ENCODE measurements around the gene PRRT1B. TPM values are rescaled to one million over a fixed set of nuclear protein-coding genes. Genes with fewer than 3 reads are reported as not detected.

PRRT1B gene
- total RNA-seq, 1 experiment from 2014 or later: 1.2 TPM

GRCh38 chr9:131499254-131499767, 46.0 kb upstream of the PRRT1B start (continued):
- TF ChIP-seq CTCF (IDR thresholded peaks at IDR 0.05) (no peak), SMAD4 (CRISPR knock-in tag; IDR thresholded peaks at IDR 0.05) (no peak), NR3C1 (CRISPR knock-in tag; conservative IDR thresholded peaks at IDR 0.05; ENCODE audit: low read depth) (no peak), CBFB (CRISPR knock-in tag; IDR thresholded peaks at IDR 0.05; ENCODE audit: low read depth) (no peak), ZNF396 (CRISPR knock-in tag; IDR thresholded peaks at IDR 0.05; ENCODE audit: borderline replicate concordance) (no peak), ATF3 (CRISPR knock-in tag; conservative IDR thresholded peaks at IDR 0.05) (no peak), E2F4 (CRISPR knock-in tag; IDR thresholded peaks at IDR 0.05; ENCODE audit: borderline replicate concordance, low read depth) (no peak), JAZF1 (CRISPR knock-in tag; IDR thresholded peaks at IDR 0.05) (no peak)

- TF ChIP-seq ZSCAN18 (CRISPR knock-in tag; IDR thresholded peaks at IDR 0.05): no peak
- no peak for TF ChIP-seq ZNF232 (CRISPR knock-in tag; IDR thresholded peaks at IDR 0.05)
- no peak for TF ChIP-seq IRF1 (CRISPR knock-in tag; IDR thresholded peaks at IDR 0.05)
- TF ChIP-seq ZNF263 (CRISPR knock-in tag; IDR thresholded peaks at IDR 0.05; ENCODE audit: low read depth): no peak
- TF ChIP-seq ZNF425 (CRISPR knock-in tag; conservative IDR thresholded peaks at IDR 0.05): no peak
- H3K4me3 Mint-ChIP-seq: no peak overlapping the region
- H3K9me3 Mint-ChIP-seq: no peaks in the 10 kb centered on the region
- ATAC-seq: no peak
- H3K27me3 Mint-ChIP-seq (ENCODE audit: low read depth): peaks cover 9% of the 10 kb centered on the region
- CTCF ChIA-PET: interaction anchor here (0.6 kb wide), 1 partner anchor 123 kb away, joined by 3 read pairs; no protein-coding TSS in a partner anchor
- peaks cover 40% of the 10 kb centered on the region for H3K36me3 Mint-ChIP-seq
- peaks cover 18% of the 10 kb centered on the region for H3K4me1 Mint-ChIP-seq
- POLR2A ChIA-PET: no interaction called here
- H3K27ac Mint-ChIP-seq: peak overlapping the region; percentile 90
- no peak for DNase-seq (ENCODE audit: low spot score)
Observed at GRCh38 chr9:131500377-131500776, 44.9 kb upstream of the PRRT1B start.

- ChIA-PET CTCF (interaction anchor here (0.6 kb wide), 1 partner anchor 123 kb away, joined by 3 read pairs; no protein-coding TSS in a partner anchor), POLR2A (no interaction called here)
- Mint-ChIP-seq H3K27me3 (ENCODE audit: low read depth) (peaks cover 9% of the 10 kb centered on the region), H3K4me1 (peaks cover 18% of the 10 kb centered on the region), H3K9me3 (no peaks in the 10 kb centered on the region), H3K36me3 (peaks cover 35% of the 10 kb centered on the region), H3K27ac (peak overlapping the region; percentile 90), H3K4me3 (peak overlapping the region; percentile 54)
- DNase-seq (ENCODE audit: low spot score) (no peak), ATAC-seq (no peak)
- TF ChIP-seq RORB (CRISPR knock-in tag; IDR thresholded peaks at IDR 0.05) (no peak), NFATC4 (CRISPR knock-in tag; IDR thresholded peaks at IDR 0.05) (peak; percentile 54; the same call in 1 of the 2 replicates), CREM (CRISPR knock-in tag; IDR thresholded peaks at IDR 0.05) (no peak), ZNF671 (CRISPR knock-in tag; IDR thresholded peaks at IDR 0.05) (no peak), ELF4 (CRISPR knock-in tag; IDR thresholded peaks at IDR 0.05; ENCODE audit: low read depth) (no peak), PRRX2 (CRISPR knock-in tag; IDR thresholded peaks at IDR 0.05) (0 out of 2 replicates have a peak, but pooled peaks have one; percentile 26), GTF2I (CRISPR knock-in tag; conservative IDR thresholded peaks at IDR 0.05) (no peak), CREB1 (CRISPR knock-in tag; IDR thresholded peaks at IDR 0.05) (no peak), TEAD4 (CRISPR knock-in tag; IDR thresholded peaks at IDR 0.05) (no peak), E2F4 (CRISPR knock-in tag; IDR thresholded peaks at IDR 0.05; ENCODE audit: borderline replicate concordance, low read depth) (no peak)
Observed at GRCh38 chr9:131500939-131501541, 44.3 kb upstream of the PRRT1B start.
